Fibroblast of pulmonary artery (primary cell): Measurements from ENCODE around the gene STK24.
A peak's percentile ranks its signal among the peaks of the same experiment; 100 is the strongest.

Experiments used
- DNase-seq: peaks from one replicate; pipeline ENCODE4 v3.0.0-alpha.2; 2010; ENCODE audit warnings: low read depth
- H3K4me3 ChIP-seq: replicated peaks from 2 replicates; pipeline ENCODE4 v1.5.1; 2011; ENCODE audit warnings: low read depth, mild to moderate bottlenecking, control low read depth, low read length, moderate library complexity
- TF ChIP-seq, protein P1 (sequence below): IDR thresholded peaks from 2 replicates; pipeline ENCODE4 v1.5.1; 2011; ENCODE audit warnings: mild to moderate bottlenecking, control low read depth, low read length, inconsistent platforms; ENCODE audit errors: missing control alignments

Gene STK24

GRCh38 chr13:98405690-98406344 lies 171.1 kb downstream of the STK24 start:
- no peak overlapping the region for H3K4me3 ChIP-seq
- TF ChIP-seq, protein P1, sequence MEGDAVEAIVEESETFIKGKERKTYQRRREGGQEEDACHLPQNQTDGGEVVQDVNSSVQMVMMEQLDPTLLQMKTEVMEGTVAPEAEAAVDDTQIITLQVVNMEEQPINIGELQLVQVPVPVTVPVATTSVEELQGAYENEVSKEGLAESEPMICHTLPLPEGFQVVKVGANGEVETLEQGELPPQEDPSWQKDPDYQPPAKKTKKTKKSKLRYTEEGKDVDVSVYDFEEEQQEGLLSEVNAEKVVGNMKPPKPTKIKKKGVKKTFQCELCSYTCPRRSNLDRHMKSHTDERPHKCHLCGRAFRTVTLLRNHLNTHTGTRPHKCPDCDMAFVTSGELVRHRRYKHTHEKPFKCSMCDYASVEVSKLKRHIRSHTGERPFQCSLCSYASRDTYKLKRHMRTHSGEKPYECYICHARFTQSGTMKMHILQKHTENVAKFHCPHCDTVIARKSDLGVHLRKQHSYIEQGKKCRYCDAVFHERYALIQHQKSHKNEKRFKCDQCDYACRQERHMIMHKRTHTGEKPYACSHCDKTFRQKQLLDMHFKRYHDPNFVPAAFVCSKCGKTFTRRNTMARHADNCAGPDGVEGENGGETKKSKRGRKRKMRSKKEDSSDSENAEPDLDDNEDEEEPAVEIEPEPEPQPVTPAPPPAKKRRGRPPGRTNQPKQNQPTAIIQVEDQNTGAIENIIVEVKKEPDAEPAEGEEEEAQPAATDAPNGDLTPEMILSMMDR: no peak

DNA sequence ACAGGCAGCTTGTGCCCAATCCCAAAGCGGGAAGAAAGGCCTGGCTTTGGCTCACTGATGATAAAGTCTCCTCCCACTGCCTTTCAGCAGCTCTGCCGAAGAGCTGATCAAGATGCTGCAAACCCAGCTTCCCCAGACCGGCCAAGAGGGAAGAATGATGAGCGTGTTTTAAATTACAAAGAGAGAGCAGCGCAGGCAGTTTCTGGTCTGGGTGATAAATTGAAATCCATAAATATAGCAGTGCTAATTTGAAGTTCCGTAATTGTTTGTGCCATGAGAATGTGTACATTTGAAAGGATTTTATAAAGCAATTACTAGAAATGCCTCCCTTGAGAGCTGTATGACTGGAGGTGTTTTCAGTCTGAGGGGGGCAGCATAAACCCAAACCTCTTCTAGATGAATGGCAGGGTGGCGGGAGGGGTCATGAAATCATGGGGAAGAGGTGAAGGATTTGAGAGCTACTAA lies 171.8 kb downstream of the STK24 start:
- DNase-seq: peak; percentile 53
- no peak overlapping the region for H3K4me3 ChIP-seq
- TF ChIP-seq, protein P1: no peak

More at GRCh38 chr13:98405690-98406344, 171.1 kb downstream of the STK24 start:
- DNase-seq: no peak

- no peak overlapping the region for H3K4me3 ChIP-seq
- TF ChIP-seq, protein P1: no peak
- DNase-seq: no peak
Measured at GRCh38 chr13:98403076-98403475, 173.8 kb downstream of the STK24 start.

GRCh38 chr13:98401934-98402333 lies 175.0 kb downstream of the STK24 start:
- no peak for DNase-seq
- no peak overlapping the region for H3K4me3 ChIP-seq
- TF ChIP-seq, protein P1: no peak

GRCh38 chr13:98399756-98400155 lies 177.2 kb downstream of the STK24 start:
- DNase-seq: no peak
- TF ChIP-seq, protein P1: no peak
- H3K4me3 ChIP-seq: no peak overlapping the region

GRCh38 chr13:98398581-98398980 lies 178.3 kb downstream of the STK24 start:
- no peak for DNase-seq
- H3K4me3 ChIP-seq: no peak overlapping the region
- TF ChIP-seq, protein P1: no peak

DNA sequence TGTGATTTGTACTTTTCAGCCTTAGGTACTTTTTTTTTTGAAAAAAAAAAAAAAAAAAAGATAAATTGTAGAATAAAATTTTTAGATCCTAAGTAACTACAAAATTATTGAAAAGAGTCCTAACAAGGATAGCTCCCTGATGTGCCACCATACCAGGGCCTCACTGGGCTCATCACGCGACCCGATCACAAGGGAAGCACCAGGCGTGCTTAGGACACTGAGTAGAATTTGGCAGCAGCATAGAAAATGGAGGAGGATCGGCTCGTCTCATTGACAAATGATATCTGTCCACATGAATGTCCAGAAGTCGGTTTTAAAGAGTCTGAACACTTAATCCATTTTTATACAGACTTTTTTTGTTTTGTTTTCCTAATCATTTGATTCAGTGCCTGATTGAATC lies 179.0 kb downstream of the STK24 start:
- TF ChIP-seq, protein P1: no peak
- DNase-seq: no peak
- H3K4me3 ChIP-seq: no peak overlapping the region
